Stimulated activated CD8-positive, alpha-beta memory T cell treated with anti-CD3 and anti-CD28 coated beads, Interleukin-15, amount 100 ng/mL, for 4 hours (primary cell): ENCODE data around the gene MEF2D.

ENCODE experiments used
- DNase-seq, 2 donors: peaks; one replicate each; pipeline ENCODE4 v3.0.0-alpha.2; 2020; ENCODE audit warnings: low read depth in 2 of 2

MEF2D gene

GRCh38 chr1:156500543-156500792, at the start of gene MEF2D:
TSS of gene MEF2D (minus strand) at chr1:156500775. CDS start at chr1:156483292, 17,483 bp downstream.
- DNase-seq, result no peak

- DNase-seq, result no peak
These were observed 49.8 kb upstream of the MEF2D start for GRCh38 chr1:156550346-156550745.

GRCh38 chr1:156549831-156550230, 49.3 kb upstream of the MEF2D start:
- no peak for DNase-seq

GRCh38 chr1:156549390-156549789, 48.8 kb upstream of the MEF2D start:
- DNase-seq, result no peak

- no peak for DNase-seq
These were observed 47.4 kb upstream of the MEF2D start for GRCh38 chr1:156547982-156548381.

- no peak for DNase-seq
These were observed 46.9 kb upstream of the MEF2D start for GRCh38 chr1:156547434-156547833.

- no peak for DNase-seq
These were observed 45.7 kb upstream of the MEF2D start for GRCh38 chr1:156546267-156546666.

- no peak for DNase-seq
These were observed 44.1 kb upstream of the MEF2D start for GRCh38 chr1:156544592-156545102.

GRCh38 chr1:156543066-156543465, 42.5 kb upstream of the MEF2D start:
- no peak for DNase-seq

GRCh38 chr1:156540955-156541354, 40.4 kb upstream of the MEF2D start:
- DNase-seq, result no peak

- DNase-seq, result no peak
These were observed 39.3 kb upstream of the MEF2D start for GRCh38 chr1:156539818-156540355.

GRCh38 chr1:156538711-156539440, 38.3 kb upstream of the MEF2D start:
- DNase-seq, result no peak

GRCh38 chr1:156537027-156537426, 36.5 kb upstream of the MEF2D start:
- no peak for DNase-seq

- DNase-seq, result no peak
These were observed 34.0 kb upstream of the MEF2D start for GRCh38 chr1:156534424-156535060.

GRCh38 chr1:156533568-156534220, 33.1 kb upstream of the MEF2D start:
- DNase-seq, result no peak

GRCh38 chr1:156532374-156532773, 31.8 kb upstream of the MEF2D start:
- DNase-seq, result no peak

- DNase-seq, result no peak
These were observed 29.4 kb upstream of the MEF2D start for GRCh38 chr1:156530006-156530405.

GRCh38 chr1:156528875-156529425, 28.4 kb upstream of the MEF2D start:
- no peak for DNase-seq

GRCh38 chr1:156528231-156528630, 27.7 kb upstream of the MEF2D start:
- no peak for DNase-seq

GRCh38 chr1:156527584-156527983, 27.0 kb upstream of the MEF2D start:
- DNase-seq, result no peak

- DNase-seq, result no peak
These were observed 25.4 kb upstream of the MEF2D start for GRCh38 chr1:156525856-156526489.

GRCh38 chr1:156525071-156525501, 24.5 kb upstream of the MEF2D start:
- DNase-seq, result no peak
